Skeletal muscle tissue (tissue), 4 donors: Measurements from ENCODE around the gene SPIRE1. TPM values are rescaled to one million over a fixed set of nuclear protein-coding genes. Genes with fewer than 3 reads are reported as not detected.

ENCODE experiments used
- H3K27ac ChIP-seq: one replicate; pipeline ENCODE4 v1.7.0; 2013; ENCODE audit warnings: mild to moderate bottlenecking, low read depth, low read length, inconsistent platforms
- H3K27me3 ChIP-seq, 3 donors: one replicate each; pipeline ENCODE4 v1.7.0; 2013; ENCODE audit warnings: low read length in 3 of 3; ENCODE audit not compliant: control insufficient read depth in 3 of 3, insufficient read depth in 3 of 3
- H3K36me3 ChIP-seq, 3 donors: one replicate each; pipeline ENCODE4 v1.7.0; 2013; ENCODE audit warnings: low read length in 3 of 3; ENCODE audit not compliant: control insufficient read depth in 3 of 3, insufficient read depth in 3 of 3
- H3K4me1 ChIP-seq, 3 donors: one replicate each; pipeline ENCODE4 v1.7.0; 2013; ENCODE audit warnings: low read length in 3 of 3, mild to moderate bottlenecking in 3 of 3; ENCODE audit not compliant: control insufficient read depth in 3 of 3, insufficient read depth in 3 of 3
- H3K4me3 ChIP-seq, 3 donors: one replicate each; pipeline ENCODE4 v1.7.0; 2013; ENCODE audit warnings: low read length in 3 of 3
- H3K9ac ChIP-seq, 3 donors: one replicate each; pipeline ENCODE4 v1.7.0; 2013; ENCODE audit warnings: low read length in 3 of 3, mild to moderate bottlenecking in 3 of 3, moderate library complexity in 2 of 3, low read depth in 1 of 3
- H3K9me3 ChIP-seq, 3 donors: one replicate each; pipeline ENCODE4 v1.7.0; 2013; ENCODE audit warnings: low read length in 3 of 3; ENCODE audit not compliant: control insufficient read depth in 3 of 3
- total RNA-seq: library from RNA; depleted of rRNA; stranded (reverse); fragments of >200 nt; gene quantifications from one replicate; pipeline ENCODE4 v1.2.3, GENCODE V29; 2014
- donor health status: Osteomylitis.

The SPIRE1 gene
- total RNA-seq, 1 donor from 2014 or later: 15.1 TPM

DNA sequence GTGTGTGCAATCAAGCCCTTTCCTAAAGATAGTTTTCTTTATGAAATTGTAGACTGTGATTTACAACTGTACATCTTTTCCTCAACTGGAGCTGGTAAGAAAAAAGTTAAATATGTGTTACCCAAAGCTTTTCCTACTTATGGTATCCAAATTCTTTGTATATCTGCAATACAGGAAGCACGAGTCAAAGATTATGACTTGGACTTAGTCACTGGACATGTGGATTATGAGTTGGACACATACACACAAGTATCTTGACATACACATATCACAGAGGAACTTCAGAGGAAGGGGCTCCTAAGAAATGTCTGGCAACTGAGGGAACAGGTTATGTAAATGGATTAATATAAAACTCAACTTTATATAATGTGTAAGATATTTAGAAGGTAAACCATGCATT lies 215.0 kb downstream of the SPIRE1 start:
- Histone ChIP-seq H3K9ac (no peak overlapping the region), H3K36me3 (peaks cover 3 to 5% (median 4%) of the 10 kb centered on the region in 3 donors), H3K4me3 (no peak overlapping the region), H3K4me1 (no peaks in the 10 kb centered on the region), H3K9me3 (peaks cover 0 to 7% (median 5%) of the 10 kb centered on the region in 3 donors), H3K27me3 (no peaks in the 10 kb centered on the region), H3K27ac (no peak overlapping the region)

DNA sequence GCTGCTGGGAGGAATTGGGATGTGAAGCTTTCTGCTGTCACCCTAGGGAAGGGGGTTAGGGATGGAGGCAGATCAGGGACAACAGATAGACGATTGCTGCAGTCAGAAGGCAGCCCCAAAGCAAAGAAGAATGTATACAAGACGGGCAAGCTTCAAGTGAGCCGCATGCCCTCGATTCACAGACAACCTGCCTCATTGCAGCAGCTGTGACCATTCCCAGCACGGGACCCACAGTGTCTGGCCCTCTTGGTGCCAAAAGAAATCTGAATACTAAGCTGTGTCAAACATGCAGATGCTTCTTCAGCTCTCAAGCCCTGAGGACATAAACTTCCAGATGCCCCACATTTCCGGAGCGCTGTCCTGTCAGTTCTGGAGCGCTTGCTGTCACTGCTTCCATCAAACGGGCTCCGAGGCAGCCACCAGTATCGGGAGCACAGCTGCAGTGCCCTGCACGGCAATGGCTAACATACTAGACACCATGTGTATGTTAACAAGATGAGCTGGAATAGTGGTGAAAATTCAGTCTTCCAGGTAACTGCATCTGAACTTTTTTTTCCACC lies 216.4 kb downstream of the SPIRE1 start:
- Histone ChIP-seq H3K36me3 (peaks cover 3 to 5% (median 4%) of the 10 kb centered on the region in 3 donors), H3K27me3 (no peaks in the 10 kb centered on the region), H3K9me3 (peaks cover 0 to 7% (median 5%) of the 10 kb centered on the region in 3 donors), H3K4me1 (no peaks in the 10 kb centered on the region), H3K9ac (no peak overlapping the region), H3K27ac (no peak overlapping the region), H3K4me3 (no peak overlapping the region)

- Histone ChIP-seq H3K4me3 (no peak overlapping the region), H3K36me3 (no peaks in the 10 kb centered on the region), H3K27me3 (no peaks in the 10 kb centered on the region), H3K9ac (no peak overlapping the region), H3K9me3 (no peaks in the 10 kb centered on the region), H3K4me1 (no peaks in the 10 kb centered on the region), H3K27ac (no peak overlapping the region)
Observed at GRCh38 chr18:12438257-12438656, 219.7 kb downstream of the SPIRE1 start.

DNA sequence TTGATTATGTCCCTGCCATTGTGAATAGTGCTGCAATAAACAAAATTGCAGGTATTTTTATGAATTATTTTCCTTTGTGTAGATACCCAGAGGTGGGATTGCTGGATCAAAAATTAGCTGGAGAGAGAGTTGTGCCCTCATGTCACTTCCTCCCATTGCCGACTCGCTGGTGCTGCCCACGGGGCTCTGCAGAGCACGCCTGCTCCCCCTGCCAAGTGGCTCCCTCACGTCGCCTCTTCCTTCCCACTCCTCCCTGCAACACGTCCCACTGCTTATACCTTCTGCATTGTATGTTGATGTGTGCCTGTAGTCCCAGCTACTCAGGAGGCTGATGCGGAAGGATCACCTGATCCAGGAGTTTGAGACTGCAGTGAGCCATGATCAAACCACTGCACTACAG lies 222.0 kb downstream of the SPIRE1 start:
- Histone ChIP-seq H3K27me3 (no peaks in the 10 kb centered on the region), H3K36me3 (peaks cover 0 to 3% (median 0%) of the 10 kb centered on the region in 3 donors), H3K4me3 (no peak overlapping the region), H3K27ac (no peak overlapping the region), H3K9me3 (no peaks in the 10 kb centered on the region), H3K9ac (no peak overlapping the region), H3K4me1 (no peaks in the 10 kb centered on the region)

DNA sequence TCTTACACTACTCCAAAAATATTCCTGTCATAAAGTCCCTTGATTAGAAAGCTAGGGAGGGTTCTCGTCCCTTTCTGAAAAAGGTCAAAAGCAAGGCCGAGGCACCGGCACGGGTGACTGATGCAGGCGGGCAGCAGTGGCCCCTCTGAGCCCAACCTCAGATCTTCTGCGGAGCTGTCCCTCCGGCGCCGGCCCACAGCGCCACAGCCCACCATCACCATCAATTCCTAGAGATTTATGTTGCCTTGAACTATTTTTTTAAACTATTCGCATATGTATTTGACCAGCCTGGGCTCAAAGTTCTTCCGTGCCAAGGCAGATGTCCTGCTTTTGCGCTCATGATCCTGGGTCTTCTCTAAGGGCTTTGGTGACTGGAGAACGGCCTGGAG lies 223.4 kb downstream of the SPIRE1 start:
- Histone ChIP-seq H3K27me3 (no peaks in the 10 kb centered on the region), H3K9me3 (no peaks in the 10 kb centered on the region), H3K27ac (no peak overlapping the region), H3K36me3 (peaks cover 2 to 9% (median 4%) of the 10 kb centered on the region in 3 donors), H3K4me1 (no peaks in the 10 kb centered on the region), H3K4me3 (no peak overlapping the region), H3K9ac (no peak overlapping the region)

DNA sequence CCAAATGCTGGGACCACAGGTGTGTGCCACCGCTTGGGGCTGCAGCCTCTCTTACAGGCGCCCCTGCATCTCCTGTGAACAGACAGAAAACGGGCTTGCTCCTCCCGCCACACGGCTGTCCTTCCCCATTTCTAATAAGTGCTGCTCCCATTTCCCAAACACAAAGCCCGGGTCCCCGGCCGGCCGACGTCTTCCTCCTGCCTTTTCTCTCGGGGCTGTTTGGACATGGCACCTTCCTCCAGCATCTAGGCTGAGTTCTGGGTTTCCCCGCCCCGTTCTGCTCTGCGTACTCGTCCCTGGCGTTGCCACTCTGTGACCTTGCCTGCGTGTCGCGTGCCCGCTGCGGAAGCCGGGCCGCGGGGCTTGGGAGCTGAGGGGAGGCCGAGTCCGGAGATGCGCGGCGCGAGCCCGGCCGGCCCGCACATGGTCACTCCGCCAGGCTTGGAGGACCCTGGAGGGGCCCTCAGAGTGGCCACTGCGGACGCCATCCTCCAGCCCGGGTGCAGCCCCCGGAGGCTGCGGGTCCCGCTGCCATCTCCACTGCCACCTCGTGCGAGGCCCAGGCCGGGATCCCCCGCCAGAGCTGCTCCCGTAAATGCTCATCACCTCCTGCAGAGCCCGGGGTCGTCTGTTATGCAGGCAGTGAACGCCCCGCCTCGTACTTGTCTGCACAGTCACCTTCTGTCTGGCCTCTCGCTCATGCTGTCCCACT lies 223.9 kb downstream of the SPIRE1 start:
- Histone ChIP-seq H3K36me3 (peaks cover 2 to 11% (median 4%) of the 10 kb centered on the region in 3 donors), H3K4me3 (no peak overlapping the region), H3K4me1 (no peaks in the 10 kb centered on the region), H3K9me3 (no peaks in the 10 kb centered on the region), H3K27me3 (no peaks in the 10 kb centered on the region), H3K27ac (no peak overlapping the region), H3K9ac (no peak overlapping the region)

DNA sequence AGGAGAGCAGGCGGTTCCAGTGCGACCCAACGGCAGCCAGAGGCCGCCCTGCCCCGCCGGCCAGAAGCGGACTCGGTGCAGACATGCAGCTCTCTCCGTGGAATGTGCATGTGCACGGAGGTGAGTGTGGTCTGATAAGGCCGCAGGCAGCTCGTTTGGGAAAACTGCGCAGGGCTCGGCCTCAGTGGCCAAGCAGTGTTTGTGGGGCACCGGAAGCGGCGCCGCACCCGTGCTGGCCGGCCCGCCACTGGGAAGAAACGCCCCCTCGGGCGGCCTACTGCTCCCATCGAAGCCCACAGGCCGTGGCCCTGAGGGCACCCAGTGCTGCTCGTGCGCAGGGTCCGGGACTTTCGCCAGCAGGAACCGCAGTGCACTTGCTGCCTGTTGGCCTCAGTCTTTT lies 225.0 kb downstream of the SPIRE1 start:
- H3K36me3 ChIP-seq: peaks cover 2 to 13% (median 8%) of the 10 kb centered on the region in 3 donors
- no peak overlapping the region for H3K4me3 ChIP-seq

GRCh38 chr18:12432196-12432595 lies 225.7 kb downstream of the SPIRE1 start:
- H3K36me3 ChIP-seq: peaks cover 2 to 17% (median 10%) of the 10 kb centered on the region in 3 donors
- no peak overlapping the region for H3K9ac ChIP-seq
- H3K27me3 ChIP-seq: no peaks in the 10 kb centered on the region
- no peaks in the 10 kb centered on the region for H3K4me1 ChIP-seq
- no peak overlapping the region for H3K27ac ChIP-seq
- no peak overlapping the region for H3K4me3 ChIP-seq
- H3K9me3 ChIP-seq: no peaks in the 10 kb centered on the region

More for the DNA sequence above, 225.0 kb downstream of the SPIRE1 start:
- H3K9me3 ChIP-seq: no peaks in the 10 kb centered on the region
- H3K27me3 ChIP-seq: no peaks in the 10 kb centered on the region
- H3K27ac ChIP-seq: no peak overlapping the region
- H3K9ac ChIP-seq: no peak overlapping the region
- H3K4me1 ChIP-seq: no peaks in the 10 kb centered on the region

DNA sequence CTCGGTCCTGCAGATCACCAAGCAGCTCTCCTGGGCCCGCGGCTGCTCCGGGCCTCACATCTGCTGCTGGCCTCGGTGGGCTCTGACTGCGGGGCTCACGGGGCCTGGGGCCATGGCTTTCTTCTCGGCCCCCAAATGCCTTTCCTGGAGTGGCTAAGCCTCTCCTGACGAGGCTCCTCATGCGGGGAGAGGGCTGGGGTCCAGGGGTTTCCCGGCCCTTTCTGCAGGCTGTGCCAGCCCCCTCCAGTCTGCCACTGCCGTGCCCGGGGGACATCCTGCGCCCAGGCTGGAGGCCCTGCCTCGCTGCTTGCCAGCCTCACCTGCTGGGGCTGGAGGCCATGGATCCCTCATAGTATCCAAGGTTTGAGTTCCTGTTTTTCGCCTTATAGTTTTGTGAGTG lies 226.3 kb downstream of the SPIRE1 start:
- no peaks in the 10 kb centered on the region for H3K4me1 ChIP-seq
- no peaks in the 10 kb centered on the region for H3K27me3 ChIP-seq
- no peak overlapping the region for H3K27ac ChIP-seq
- no peak overlapping the region for H3K9ac ChIP-seq
- H3K9me3 ChIP-seq: no peaks in the 10 kb centered on the region
- peaks cover 2 to 20% (median 13%) of the 10 kb centered on the region in 3 donors for H3K36me3 ChIP-seq
- no peak overlapping the region for H3K4me3 ChIP-seq

GRCh38 chr18:12430137-12430990 lies 227.5 kb downstream of the SPIRE1 start:
- H3K4me3 ChIP-seq: no peak overlapping the region
- H3K9ac ChIP-seq: no peak overlapping the region
- H3K27me3 ChIP-seq: no peaks in the 10 kb centered on the region
- H3K9me3 ChIP-seq: no peaks in the 10 kb centered on the region
- no peak overlapping the region for H3K27ac ChIP-seq
- peaks cover 2 to 20% (median 13%) of the 10 kb centered on the region in 3 donors for H3K36me3 ChIP-seq
- no peaks in the 10 kb centered on the region for H3K4me1 ChIP-seq
